GM18870 (cell line): Measurements from ENCODE around the gene PLTP.
A peak's percentile ranks its signal among the peaks of the same experiment; 100 is the strongest.

Source experiments
- ATAC-seq: cut with Tn5 transposase; IDR thresholded peaks from one replicate; pipeline ENCODE4 v1.9.1; 2021; ENCODE audit warnings: moderate library complexity; ENCODE audit not compliant: unreplicated experiment

PLTP gene

DNA sequence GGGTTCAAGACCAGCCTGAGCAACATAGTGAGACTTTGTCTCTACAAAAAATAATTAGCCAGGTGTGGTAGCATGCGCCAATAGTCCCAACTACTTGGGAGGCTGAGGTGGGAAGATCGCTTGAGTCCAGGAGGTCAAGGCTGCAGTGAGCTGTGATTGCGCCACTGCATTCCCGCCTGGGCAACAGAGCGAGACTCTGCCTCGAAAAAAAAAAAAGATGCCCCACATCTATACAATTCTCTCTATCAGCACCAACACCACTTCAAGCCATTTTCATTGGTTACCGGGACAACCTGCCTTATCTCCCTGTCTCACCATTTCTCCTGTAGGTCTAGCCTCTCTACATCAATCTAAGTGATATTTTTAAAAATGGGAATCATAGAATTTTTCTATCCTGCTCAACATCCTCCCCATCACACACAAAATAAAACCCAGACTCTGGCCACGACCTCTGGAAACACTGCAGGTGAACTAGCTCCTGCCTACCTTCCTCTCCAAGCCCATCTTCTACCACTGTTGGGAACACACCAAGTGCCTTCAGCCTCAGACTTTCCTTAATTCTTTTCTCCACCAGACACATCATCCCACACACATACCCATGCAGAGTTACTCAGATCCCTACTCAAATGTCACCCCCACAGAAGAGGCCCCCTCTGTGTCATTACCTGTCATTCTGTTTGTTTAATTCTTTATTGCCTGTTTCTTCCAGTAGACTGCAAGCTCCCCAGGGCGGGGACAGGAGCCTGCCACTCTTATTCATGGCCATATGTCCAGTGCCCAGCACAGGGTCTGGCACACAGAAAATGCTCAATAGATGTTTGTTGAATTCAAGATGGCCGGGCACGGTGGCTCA, 9.6 kb upstream of the PLTP start:
- ATAC-seq, result no peak

DNA sequence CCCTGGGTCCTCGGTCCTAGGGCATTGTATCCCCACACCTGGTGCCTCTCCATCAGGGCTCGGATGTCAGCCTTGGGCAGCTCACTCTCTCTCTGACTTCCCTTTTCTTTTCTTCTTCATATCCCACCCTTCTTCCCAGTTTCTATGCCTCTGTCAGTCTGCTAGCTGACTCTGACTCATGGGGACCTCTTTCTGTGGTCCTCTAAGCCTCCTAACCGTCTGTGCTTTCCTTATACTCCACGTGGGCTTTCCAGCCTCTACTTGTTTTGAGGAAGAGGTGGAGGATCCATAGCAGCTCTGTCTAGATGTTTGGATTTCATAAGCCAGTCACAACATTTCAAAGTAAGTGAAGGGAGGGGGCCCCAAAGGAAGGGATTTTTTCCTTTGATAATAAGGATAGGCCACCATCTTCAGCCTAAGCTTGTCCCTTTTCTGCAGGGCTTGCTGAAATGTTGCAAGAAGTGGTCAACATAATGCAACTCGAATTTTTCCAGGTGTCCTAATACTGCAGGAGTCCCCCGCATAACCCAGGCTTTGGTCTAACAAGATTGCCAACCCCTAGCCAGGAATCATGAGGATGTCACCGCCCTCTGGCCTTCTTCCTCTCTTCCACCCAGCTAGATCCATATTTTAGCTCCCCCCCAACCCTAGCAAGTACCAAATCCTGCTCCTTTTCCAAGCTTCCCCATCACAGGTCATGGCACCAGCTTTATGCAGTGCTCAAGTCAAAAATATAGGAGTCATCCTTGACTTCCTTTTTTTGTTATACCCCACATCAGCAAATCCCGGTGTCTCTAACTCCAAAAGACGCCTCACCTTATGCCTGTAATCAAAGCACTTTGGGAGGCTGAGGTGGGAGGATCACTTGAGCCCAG, 8.7 kb upstream of the PLTP start:
- no peak for ATAC-seq

DNA sequence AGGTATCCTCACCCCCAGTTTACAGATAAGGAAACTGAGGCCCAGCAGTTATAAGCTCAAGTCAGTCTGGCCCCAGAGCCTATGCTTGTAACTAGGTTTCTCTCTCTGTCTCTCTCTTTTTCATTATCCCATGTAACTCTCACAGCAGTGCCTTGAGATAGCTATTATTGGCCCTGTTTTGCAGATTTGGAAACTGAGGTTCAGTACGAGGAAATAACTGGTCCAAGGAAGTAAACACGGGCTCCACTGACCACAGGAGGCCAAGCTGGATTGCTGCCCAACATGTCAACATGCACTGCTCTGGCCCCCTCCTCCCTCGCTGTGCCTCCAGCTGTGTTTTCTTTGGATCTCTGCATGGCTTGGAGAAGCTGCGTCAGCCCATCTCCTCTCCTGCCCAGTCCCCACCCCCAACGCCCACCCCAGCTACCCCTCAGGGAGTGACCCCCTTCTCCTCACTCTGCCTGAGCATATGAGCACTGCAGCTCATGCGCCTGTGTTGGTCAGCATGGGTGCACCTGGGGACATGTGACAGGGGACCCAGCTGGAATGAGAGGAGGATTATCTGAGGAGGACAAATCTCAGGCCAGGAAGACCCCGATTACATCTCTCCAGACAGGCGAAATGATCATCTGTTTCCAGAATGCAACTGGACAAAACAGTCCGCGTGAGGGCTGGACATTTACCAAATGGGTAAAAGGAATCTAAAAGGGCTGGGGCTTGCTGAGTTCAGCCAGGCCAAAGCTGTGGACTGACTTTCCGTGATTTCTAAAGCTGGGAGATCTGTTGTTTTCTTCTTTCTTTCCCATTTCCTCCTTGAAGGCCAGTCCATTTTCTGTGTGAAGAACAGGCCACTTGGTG, 7.8 kb upstream of the PLTP start:
- ATAC-seq, result no peak

DNA sequence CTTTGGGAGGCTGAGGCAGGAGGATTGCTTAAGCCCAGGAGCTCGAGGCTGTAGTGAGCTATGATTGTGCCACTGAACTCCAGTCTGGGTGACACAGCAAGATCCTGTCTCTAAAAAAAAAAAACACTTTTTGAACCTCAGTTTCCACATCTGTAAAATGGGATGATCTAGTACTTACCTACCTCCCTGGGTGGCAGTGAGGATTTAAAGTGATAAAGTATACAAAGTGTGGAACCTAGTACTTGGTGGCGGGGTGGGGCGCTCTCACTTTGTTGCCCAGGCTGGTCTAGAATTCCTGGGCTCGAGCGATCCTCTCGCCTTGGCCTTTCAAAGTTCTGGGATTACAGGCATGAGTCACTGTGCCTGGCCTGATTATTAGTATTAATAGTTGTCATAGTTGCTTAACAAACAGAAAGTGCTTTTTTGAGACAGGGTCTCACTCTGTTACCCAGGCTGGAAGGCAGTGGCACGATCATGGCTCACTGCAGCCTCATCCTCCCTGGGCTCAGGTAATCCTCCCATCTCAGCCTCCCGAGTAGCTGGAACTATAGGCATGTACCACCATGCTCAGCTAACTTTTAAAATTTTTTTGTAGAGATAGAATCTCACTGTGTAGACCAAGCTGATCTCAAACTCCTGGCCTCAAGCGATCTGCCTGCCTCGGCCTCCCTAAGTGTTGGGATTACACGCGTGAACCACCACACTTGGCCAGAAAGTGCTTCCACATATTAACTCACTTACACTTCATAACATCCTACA, 7.0 kb upstream of the PLTP start:
- no peak for ATAC-seq

DNA sequence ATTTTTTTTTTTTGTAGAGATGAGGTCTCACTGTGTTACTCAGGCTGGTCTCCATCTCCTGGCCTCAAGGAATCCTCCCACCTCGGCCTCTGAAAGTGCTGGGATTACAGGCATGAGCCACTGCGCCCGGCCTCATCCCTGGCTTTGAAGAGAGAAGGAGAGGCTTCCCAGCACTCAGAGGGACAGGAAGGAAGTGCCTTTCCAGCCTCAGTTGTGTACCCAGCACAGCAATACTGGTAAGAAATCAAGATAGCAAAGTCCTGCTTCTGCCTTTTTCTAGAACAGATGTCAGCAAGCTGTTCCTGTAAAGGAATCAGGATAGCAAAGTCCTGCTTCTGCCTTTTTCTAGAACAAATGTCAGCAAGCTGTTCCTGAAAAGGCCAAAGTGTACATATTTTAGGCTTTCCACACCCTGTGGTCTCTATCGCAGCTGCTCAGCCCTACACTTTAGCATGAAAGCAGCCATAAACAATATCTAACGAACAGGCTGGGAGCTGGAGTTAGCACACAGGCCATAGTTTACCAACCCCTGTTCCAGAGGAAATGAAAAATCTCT, 6.3 kb upstream of the PLTP start:
- ATAC-seq, result no peak

DNA sequence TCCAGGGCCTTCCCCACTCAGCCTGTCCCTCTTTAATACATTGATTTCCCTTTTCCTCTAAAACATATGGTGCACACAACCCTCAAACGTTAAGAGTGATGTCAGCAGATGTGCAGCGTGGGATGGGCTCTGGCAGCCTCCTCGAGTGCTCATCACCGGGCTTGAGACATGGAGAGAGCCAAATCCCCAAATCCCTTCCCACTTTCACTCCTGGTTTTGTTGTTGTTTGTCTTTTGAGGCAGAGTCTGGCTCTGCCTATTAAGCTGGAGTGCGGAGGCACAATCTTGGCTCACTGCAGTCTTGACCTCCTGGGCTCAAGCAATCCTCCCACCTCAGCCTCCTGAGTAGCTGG, 5.8 kb upstream of the PLTP start:
- no peak for ATAC-seq

DNA sequence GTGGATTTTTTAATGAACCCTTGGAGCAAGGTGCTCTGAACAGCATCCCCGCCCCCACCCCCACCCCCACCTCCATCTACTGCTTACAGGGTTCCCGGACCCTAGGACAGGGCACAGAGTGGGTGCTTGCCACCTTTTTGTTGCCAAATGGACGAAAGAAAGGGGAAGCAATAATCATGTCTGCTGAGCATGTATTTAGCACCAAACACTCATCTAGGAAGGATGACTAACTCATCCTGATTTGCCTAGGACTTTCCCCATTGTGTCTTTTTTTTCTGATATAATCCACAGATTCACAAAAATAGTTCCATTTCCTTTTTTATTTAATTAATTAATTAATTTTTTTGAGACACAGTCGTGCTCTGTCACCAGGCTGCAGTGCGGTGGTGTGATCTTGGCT, 1.2 kb upstream of the PLTP start:
- no peak for ATAC-seq

DNA sequence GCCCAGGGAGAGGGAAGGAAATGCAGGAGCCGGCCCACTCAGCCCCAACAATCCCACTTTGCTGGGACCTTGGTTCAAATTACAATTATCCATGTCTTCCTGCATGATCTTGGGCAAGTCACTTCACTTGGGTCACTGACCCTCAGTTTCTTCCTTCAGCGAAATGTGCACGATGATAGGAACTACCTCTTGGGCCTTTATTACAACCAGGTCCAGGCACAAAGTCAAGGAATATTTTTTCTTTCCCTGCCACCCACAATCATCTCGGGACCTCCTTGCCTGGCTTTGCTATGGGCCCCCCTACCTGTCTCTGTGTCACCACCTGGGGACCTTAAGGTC, 358 bp upstream of the PLTP start:
- ATAC-seq, result no peak

DNA sequence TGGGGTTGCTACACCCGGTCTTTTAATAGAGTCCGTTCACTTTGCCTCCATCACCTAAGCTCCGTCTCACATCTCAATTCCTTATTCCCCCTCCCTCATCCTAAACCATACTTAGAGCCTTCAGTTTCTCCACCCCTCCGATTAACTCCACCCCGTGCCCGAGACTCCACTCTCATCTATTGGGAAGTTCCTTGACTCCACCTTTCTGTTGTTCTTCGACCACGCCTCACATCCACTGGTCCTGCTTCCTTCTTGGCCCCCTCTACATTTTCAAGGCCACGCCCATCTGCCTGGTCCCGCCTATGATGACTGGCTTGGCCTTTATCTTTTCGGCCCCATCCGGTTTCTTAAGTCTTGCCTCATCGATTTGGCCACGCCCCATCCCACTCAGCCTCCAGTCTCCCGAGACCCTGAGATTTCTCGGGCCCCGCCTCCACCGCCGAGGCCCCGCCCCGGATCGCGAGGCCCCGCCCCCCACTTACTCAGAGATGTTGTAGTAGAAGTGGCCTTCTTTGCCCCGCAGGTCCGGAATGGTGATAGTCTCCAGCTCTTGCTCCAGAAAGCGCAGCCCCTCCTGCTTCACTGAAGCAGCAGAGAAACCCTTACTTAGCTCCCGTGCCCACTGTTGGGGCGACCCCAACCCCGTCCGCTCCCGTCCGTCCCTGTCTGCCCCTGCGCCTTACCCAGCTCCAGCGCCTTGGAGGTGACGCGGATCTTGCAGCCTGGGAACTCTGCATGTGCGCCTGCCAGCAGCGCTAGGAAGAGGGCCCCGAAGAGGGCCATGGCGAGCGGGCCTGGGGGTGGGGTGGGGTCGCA, 1.1 kb downstream of the PLTP start:
- peak; percentile 85 for ATAC-seq

DNA sequence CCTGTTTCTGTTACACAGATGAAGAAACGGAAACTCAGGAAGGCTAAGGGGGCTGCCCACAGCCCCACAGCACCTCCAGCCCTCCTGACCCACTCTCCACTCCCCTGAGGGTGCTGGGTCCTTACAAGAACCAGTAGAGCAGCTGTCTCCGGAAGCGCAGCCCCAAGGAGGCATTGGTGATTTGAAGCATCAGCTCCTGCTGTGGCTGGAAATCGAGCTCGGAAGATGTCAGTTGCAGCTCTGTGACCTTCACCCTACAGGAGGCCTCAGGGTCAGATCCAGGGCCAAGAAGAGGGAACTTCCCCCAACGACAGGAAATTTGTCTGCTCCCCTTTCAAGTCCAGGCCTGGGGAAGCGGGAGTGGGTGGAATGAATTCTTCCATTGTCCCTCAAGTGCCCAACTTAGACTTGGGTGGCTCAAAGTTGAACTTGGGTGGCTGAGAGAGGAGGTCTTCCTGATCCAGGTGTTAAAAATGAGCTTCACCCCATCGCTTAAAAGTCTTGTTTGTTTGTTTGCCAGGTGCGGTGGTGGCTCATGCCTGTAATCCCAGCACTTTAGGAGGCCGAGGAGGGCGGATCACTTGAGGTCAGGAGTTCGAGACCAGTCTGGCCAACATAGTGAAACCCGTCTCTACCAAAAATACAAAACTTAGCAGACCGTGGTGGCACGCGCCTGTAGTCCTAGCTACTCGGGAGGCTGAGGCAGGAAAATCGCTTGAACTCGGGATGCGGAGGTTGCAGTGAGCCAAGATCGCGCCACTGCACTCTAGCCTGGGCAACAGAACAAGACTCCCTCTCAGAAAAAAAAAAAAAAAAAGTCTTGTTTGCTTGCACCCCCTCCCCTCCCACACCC, 1.9 kb downstream of the PLTP start:
- no peak for ATAC-seq

DNA sequence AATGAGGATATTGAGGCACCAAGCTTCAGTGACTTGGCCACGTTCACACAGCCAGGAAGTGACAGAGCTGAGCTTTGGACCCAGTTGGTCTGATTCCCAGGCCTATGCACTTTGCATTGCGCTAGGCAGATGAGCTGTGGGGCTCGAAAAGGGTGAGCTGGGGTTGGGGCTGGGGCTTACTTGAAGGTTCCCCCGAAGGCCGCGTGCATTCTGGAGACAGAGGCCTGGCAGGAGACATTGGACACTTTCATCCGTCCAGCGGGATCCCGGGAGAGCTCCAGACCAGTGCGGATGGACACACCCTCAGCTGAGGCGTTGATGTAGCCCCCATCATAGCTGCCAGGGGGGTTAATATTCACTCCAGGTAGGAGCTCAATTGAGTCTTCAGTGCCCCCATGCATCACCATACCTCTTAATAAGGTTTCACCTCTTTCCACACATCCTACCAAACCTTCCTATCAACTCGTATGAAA, 2.6 kb downstream of the PLTP start:
- ATAC-seq, result no peak

DNA sequence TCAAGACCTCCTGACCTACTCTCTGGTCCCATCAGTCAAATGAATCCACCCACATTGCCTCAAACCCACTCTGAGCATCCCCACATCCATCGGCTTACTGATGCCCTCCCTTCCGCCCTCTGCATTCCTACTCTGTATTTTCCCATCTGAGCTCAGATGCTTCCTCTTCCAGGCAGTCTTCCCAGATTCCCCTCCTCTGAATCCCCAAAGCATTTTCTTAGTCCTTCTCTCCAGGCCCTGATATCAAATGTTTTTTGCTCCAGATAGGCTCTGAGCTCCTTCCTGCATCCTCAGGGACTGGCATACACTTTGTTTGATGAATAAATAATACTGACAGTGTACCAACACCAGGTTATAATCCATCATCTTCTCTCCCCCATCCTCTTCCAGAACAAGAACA, 3.9 kb downstream of the PLTP start:
- no peak for ATAC-seq

DNA sequence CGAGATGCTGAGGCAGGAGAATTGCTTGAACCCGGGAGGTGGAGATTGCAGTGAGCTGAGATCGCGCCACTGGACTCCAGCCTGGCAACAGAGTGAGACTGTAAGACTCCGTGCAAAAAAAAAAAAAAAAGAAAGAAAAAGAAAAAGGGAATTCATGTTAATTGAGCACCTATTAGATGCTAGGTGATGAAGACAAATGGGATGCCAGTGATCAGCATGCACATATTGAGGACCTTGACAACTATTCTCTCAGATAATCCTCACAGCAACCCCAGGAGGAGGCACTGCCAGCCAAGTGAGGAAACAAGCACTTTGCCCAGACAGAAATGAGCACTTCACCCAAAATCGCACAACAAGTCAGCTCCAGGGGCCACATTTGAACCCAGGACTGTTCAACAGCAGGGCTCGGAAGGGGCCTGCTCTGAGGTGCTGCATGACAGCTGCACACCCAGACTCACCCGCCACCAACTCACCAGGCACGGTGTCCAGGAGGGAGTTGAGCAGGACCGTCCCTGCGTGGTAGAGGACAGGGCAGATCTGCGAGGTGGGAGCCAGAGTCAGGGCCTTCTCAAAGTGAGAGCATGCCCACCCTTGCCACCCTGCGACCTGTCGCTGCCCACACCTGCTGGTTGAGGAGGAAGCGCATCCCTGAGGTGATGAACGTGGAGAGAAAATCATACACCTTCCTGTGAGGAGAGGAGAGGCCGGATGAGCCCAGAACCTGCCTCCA, 4.6 kb downstream of the PLTP start:
- no peak for ATAC-seq

DNA sequence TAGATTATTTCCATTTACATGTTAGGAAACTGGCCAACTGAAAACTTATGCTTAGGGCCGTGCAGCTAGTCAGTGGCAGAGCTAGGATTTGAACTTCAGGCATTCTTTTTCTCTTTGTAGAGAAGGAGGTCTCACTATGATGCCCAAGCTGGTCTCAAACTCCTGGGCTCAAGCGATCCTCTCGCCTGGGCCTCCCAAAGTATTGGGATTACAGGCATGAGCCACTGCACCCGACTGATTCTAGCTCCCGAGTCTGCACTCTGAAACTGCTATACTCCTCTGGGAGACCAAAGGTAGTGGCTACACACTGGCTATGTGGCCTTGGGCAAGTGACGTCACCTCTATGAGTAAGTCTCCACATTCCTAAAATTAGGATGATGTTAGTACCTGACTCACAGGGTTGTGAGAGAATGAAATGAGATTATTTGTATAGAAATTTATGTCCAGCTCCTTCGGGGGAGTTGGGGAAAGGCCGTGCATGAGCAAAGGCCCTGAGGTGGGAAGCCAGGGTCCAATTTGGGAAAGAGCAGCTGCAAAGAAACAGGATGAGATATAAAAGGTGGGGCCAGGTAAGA, 6.4 kb downstream of the PLTP start:
- ATAC-seq, result no peak

DNA sequence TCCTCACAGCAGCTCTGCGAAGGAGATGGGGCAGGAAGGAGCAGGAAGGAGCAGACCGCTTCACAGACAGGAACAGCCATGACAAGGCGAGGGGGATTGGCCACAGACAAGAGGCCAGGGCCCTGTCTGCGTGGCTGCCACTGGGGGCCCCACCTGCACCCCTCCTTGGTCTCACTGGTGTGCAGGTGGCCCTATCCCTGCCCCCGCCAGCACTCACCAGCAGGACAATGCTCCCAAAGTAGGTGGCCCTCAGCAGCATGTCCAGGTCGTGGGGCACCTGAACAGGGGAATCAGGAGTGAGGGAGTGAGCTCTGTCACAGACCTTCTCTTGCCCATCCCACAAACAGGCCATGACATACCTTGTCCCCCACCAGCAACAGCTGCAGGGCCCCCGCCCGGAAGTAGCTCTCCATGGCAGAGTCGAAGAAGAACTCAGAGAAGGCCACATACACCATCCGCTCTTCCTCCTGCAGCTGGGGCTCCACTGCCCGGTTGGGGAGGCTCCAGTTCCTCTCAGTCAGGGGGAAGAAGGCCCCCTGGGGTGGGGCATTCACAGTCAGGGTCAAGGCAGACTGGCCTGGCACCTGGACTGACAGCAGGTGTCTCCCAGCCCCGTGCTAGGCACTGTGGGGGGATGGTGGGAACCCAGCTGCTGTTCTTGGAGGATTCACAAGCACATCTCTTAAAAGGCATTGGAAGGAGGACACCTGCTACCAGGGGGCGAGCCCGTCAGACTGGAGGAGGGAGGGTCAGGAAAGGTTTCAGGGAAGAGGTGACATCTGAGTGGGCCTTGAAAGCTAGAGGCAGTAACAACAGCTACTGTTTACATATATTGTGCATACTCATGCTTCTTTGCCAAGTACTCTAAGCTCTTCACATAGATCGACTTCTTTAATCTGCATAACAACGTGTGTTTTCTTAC, 7.1 kb downstream of the PLTP start:
- ATAC-seq, result no peak

DNA sequence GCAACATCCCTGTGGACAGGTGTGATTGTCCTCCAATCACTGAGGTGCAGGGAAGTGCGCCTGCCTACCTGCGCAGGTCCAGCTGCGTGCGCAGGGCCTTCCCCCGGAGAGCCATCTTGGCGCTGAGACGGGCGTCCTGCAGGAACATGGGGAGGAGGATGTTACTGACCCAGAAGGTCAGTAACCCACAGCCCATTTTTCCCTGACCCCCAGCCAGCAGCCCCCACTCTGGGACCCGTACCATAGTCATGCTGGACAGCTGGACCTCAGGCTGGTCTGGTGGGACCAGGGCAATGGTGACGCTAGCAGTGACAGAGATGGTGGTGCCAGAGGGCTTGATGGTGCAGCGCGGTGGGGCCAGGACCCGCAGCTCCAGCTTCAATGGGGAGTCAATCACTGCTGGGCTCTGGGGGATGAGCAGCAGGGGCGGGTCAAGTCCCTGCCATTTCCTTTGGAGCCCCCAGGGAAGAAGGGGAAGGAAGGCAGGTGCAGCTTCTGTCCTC, 9.7 kb downstream of the PLTP start:
- no peak for ATAC-seq
